ENCODE data around the gene GRK4.

DNA sequence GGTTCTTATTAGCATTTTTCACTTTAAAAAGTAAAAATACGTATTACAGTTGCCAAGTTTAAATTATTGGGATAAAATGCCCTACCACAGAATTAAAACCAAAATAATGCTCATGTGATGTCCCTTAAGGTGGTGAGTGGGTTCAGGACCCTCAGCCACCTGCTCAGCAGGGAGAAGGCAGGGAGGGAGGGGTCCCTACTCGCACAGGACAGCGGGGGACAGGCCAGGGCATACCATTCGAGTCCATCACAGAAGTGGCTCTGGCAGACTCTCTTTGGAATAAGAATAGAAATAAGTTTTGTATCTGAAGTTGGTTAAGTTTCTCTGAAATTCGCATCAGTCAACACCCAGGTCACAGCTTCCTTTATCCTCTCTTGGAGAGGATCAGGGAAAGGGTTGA is 37.9 kb upstream of the GRK4 start:
- TF ChIP-seq, protein P1, sequence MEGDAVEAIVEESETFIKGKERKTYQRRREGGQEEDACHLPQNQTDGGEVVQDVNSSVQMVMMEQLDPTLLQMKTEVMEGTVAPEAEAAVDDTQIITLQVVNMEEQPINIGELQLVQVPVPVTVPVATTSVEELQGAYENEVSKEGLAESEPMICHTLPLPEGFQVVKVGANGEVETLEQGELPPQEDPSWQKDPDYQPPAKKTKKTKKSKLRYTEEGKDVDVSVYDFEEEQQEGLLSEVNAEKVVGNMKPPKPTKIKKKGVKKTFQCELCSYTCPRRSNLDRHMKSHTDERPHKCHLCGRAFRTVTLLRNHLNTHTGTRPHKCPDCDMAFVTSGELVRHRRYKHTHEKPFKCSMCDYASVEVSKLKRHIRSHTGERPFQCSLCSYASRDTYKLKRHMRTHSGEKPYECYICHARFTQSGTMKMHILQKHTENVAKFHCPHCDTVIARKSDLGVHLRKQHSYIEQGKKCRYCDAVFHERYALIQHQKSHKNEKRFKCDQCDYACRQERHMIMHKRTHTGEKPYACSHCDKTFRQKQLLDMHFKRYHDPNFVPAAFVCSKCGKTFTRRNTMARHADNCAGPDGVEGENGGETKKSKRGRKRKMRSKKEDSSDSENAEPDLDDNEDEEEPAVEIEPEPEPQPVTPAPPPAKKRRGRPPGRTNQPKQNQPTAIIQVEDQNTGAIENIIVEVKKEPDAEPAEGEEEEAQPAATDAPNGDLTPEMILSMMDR (IDR thresholded peaks at IDR 0.05; ENCODE audit: low read depth, low read length), result no peak
- TF ChIP-seq POLR2A (IDR thresholded peaks at IDR 0.05; ENCODE audit: extremely low read depth, insufficient read length), result no peak
- TF ChIP-seq MAX (IDR thresholded peaks at IDR 0.05; ENCODE audit: low read depth, low read length), result no peak

Data from NB4 (cell line).